Activated B cell treated with CpG ODN at 0.5 μM for 24 hours (primary cell): ENCODE results near the gene NID1. TPM values are rescaled to one million over a fixed set of nuclear protein-coding genes. Genes with fewer than 3 reads are reported as not detected.

Source experiments
- ATAC-seq: fragments of 200-7000 bp; cut with Tn5 transposase; one replicate; pipeline ENCODE4 v1.10.0; 2021; ENCODE audit warnings: low read depth, mild to moderate bottlenecking, moderate library complexity
- CTCF ChIA-PET: fragments of 350-600 bp; sonication (Branson Sonifier 250); formaldehyde crosslinking; loops from one replicate; lab custom pipeline; 2021; ENCODE audit warnings: antibody characterized with exemption; lab: Charles Lee
- POLR2A ChIA-PET: fragments of 350-600 bp; sonication (Branson Sonifier 250); formaldehyde crosslinking; loops from one replicate; lab custom pipeline; 2021; ENCODE audit warnings: antibody characterized with exemption; lab: Charles Lee
- DNase-seq: peaks from one replicate; pipeline ENCODE4 v3.0.0; 2022
- H3K27ac Mint-ChIP-seq: one replicate; pipeline ENCODE4 v1.8.0; 2020; ENCODE audit warnings: mixed read lengths
- H3K27me3 Mint-ChIP-seq: one replicate; pipeline ENCODE4 v1.8.0; 2021; ENCODE audit warnings: mixed read lengths
- H3K36me3 Mint-ChIP-seq: one replicate; pipeline ENCODE4 v1.8.0; 2021; ENCODE audit warnings: low read depth, mixed read lengths
- H3K4me1 Mint-ChIP-seq: one replicate; pipeline ENCODE4 v1.8.0; 2021; ENCODE audit warnings: mixed read lengths
- H3K4me3 Mint-ChIP-seq: one replicate; pipeline ENCODE4 v1.8.0; 2020; ENCODE audit warnings: mild to moderate bottlenecking, mixed read lengths
- H3K9me3 Mint-ChIP-seq: one replicate; pipeline ENCODE4 v1.8.0; 2020; ENCODE audit warnings: mixed read lengths
- CTCF ChIP-seq: fragments of 200-600 bp; IDR thresholded peaks from one replicate; pipeline ENCODE4 v1.8.0; 2022; ENCODE audit warnings: antibody characterized with exemption, mild to moderate bottlenecking
- intact Hi-C: fragments of 100-400 bp; cut with micrococcal nuclease; formaldehyde crosslinking; loops from one replicate; pipeline ENCODE4 v1.15.1; 2024
- total RNA-seq: library from RNA; stranded (reverse); gene quantifications from 2 replicates; pipeline ENCODE4 v1.2.3, GENCODE V29; 2022

The NID1 gene
- total RNA-seq, 1 donor from 2014 or later = 0.04 TPM

DNA sequence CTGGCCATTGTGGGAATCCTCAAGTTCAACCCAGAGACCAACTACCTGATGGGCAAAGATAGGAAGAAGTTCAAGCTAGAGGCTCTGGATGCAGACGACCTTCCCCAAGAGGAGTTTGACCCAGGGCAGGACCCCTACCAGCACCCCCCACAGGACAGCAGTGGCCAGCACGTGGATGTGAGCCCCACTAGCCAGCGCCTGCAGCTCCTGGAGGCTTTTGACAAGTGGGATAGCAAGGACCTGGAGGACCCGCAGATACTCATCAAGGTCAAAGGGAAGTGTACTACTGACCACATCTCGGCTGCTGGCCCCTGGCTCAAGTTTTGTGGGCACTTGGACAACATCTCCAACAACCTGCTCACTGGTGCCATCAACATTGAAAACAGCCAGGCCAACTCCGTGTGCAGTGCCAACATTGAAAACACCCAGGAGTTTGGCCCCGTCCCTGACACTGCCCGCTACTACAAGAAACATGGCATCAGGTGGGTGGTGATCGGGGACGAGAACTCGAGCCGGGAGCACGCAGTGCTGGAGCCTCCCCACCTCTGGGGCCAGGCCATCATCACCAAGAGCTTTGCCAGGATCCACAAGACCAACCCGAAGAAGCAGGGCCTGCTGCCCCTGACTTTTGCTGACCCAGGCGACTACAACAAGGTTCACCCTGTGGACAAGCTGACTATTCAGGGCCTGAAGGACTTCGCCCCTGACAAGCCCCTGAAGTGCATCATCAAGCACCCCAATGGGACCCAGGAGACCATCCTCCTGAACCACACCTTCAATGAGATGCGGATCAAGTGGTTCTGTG is 46.8 kb upstream of the NID1 start:
- no peaks in the 10 kb centered on the region for H3K36me3 Mint-ChIP-seq
- ChIA-PET POLR2A (no interaction called here), CTCF (interaction anchor here (1.1 to 1.5 kb wide), 2 partner anchors 340 to 379 kb away, joined by 4 to 5 read pairs; no protein-coding TSS in a partner anchor)
- no peak overlapping the region for H3K27ac Mint-ChIP-seq
- H3K9me3 Mint-ChIP-seq = no peaks in the 10 kb centered on the region
- peaks cover 3% of the 10 kb centered on the region for H3K27me3 Mint-ChIP-seq
- H3K4me3 Mint-ChIP-seq = no peak overlapping the region
- no peaks in the 10 kb centered on the region for H3K4me1 Mint-ChIP-seq
- intact Hi-C loops = no loop called here
- DNase-seq = no peak
- TF ChIP-seq CTCF = no peak
- no peak for ATAC-seq

DNA sequence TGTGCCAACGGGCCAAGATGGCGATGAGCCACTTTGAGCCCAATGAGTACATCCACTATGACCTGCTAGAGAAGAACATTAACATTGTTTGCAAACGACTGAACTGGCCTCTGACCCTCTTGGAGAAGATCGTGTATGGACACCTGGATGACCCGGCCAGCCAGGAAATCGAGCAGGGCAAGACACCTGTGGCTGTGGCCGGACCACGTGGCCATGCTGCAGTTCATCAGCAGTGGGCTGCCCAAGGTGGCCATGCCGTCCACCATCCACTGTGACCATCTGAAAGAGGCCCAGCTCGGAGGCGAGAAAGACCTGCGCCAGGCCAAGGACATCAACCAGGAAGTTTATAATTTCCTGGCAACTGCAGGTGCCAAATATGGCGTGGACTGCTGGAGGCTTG is 45.2 kb upstream of the NID1 start:
- POLR2A ChIA-PET = no interaction called here
- no peak for TF ChIP-seq CTCF
- no peaks in the 10 kb centered on the region for H3K4me1 Mint-ChIP-seq
- H3K27ac Mint-ChIP-seq = no peak overlapping the region
- no peak for DNase-seq
- peaks cover 3% of the 10 kb centered on the region for H3K27me3 Mint-ChIP-seq
- H3K4me3 Mint-ChIP-seq = no peak overlapping the region
- intact Hi-C loops = no loop called here
- ATAC-seq = no peak
- no peaks in the 10 kb centered on the region for H3K36me3 Mint-ChIP-seq
- no peaks in the 10 kb centered on the region for H3K9me3 Mint-ChIP-seq
- CTCF ChIA-PET = interaction anchor here (0.7 to 1.5 kb wide), 2 partner anchors 23 to 380 kb away, joined by 3 to 4 read pairs; no protein-coding TSS in a partner anchor

DNA sequence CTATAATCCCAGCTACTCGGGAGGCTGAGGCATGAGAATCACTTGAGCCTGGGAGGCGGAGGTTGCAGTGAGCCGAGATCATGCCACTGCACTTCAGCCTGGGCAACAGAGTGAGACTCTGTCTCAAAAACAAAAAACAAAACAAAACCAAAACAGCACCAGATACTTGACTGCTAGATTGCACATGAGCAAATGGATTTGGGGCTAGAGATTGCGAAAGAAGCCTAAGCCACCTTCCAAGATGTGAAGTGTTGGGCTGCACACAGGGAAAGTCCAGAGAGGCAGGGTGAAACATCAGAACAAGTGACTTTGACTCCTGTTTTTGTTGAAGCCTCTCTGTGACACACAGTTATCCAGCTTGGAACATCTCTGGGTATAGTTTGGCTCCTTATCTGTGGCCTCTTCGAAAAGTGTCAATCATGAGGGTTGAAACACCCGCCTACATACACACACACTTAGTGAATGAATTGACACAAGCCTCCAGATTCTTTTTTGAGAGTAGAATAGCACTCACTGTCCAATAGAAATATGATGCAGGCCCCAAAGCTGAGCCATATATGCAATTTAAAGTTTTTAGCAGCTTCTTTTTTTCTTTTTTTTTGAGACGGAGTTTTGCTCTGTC is 43.2 kb upstream of the NID1 start:
- intact Hi-C loops = loop anchor here (2.0 to 5.0 kb wide), 2 partner anchors 177 to 444 kb away; no protein-coding TSS in a partner anchor
- Mint-ChIP-seq H3K27me3 (peaks cover 5% of the 10 kb centered on the region), H3K4me1 (peaks cover 2% of the 10 kb centered on the region), H3K27ac (no peak overlapping the region), H3K36me3 (no peaks in the 10 kb centered on the region), H3K4me3 (no peak overlapping the region), H3K9me3 (no peaks in the 10 kb centered on the region)
- ChIA-PET CTCF (interaction anchor here (1.2 to 2.4 kb wide), 9 partner anchors 9 to 384 kb away, joined by 3 to 14 read pairs (median 4); no protein-coding TSS in a partner anchor), POLR2A (no interaction called here)
- ATAC-seq (no peak), DNase-seq (no peak)
- TF ChIP-seq CTCF = no peak

- no peak for DNase-seq
- peaks cover 2% of the 10 kb centered on the region for H3K4me1 Mint-ChIP-seq
- no peak for ATAC-seq
- H3K36me3 Mint-ChIP-seq = no peaks in the 10 kb centered on the region
- no peak for TF ChIP-seq CTCF
- H3K27ac Mint-ChIP-seq = no peak overlapping the region
- H3K27me3 Mint-ChIP-seq = peaks cover 5% of the 10 kb centered on the region
- intact Hi-C loops = loop anchor here (5.0 kb wide), 1 partner anchor 445 kb away; no protein-coding TSS in a partner anchor
- CTCF ChIA-PET = interaction anchor here (1.2 to 2.4 kb wide), 7 partner anchors 10 to 1280 kb away, joined by 3 to 14 read pairs (median 4); no protein-coding TSS in a partner anchor
- no peak overlapping the region for H3K4me3 Mint-ChIP-seq
- H3K9me3 Mint-ChIP-seq = no peaks in the 10 kb centered on the region
- POLR2A ChIA-PET = interaction anchor here (0.7 kb wide), 1 partner anchor 191 kb away, joined by 4 read pairs; no protein-coding TSS in a partner anchor
Measured at GRCh38 chr1:236107121-236107907, 42.4 kb upstream of the NID1 start.
